ENCODE results near the gene HTR4. TPM values are rescaled to one million over a fixed set of nuclear protein-coding genes. Genes with fewer than 3 reads are reported as not detected.

The HTR4 gene
- polyA plus RNA-seq, 1 donor from 2014 or later = not detected

- Histone ChIP-seq H3K4me2 (ENCODE audit: low read length) (no peak overlapping the region), H3K27ac (ENCODE audit: low read length) (no peak overlapping the region), H3F3A (ENCODE audit: insufficient read depth, low read length, poor library complexity, severe bottlenecking) (no peaks in the 10 kb centered on the region), H4K20me1 (ENCODE audit: insufficient read depth) (no peaks in the 10 kb centered on the region), H3K27me3 (ENCODE audit: insufficient read depth, low read depth, low read length) (no peaks in the 10 kb centered on the region), H3K79me2 (replicated peaks; ENCODE audit: insufficient read depth, low read length) (no peaks in the 10 kb centered on the region), H3K9me2 (ENCODE audit: insufficient read depth, low read length) (no peaks in the 10 kb centered on the region), H2AFZ (ENCODE audit: low read depth, low read length) (no peak overlapping the region), H3K9ac (ENCODE audit: low read length) (no peak overlapping the region), H3K4me3 (ENCODE audit: low read length) (no peak overlapping the region), H3K9me3 (ENCODE audit: low read length) (no peaks in the 10 kb centered on the region), H3K36me3 (ENCODE audit: insufficient read depth, low read length) (no peaks in the 10 kb centered on the region)
- TF ChIP-seq TAF1 (IDR thresholded peaks at IDR 0.05; ENCODE audit: low read depth) (no peak), REST (IDR thresholded peaks at IDR 0.05; ENCODE audit: borderline replicate concordance) (no peak), MXI1 (conservative IDR thresholded peaks at IDR 0.05; ENCODE audit: poor library complexity, severe bottlenecking) (no peak), EZH2 (IDR thresholded peaks at IDR 0.05; ENCODE audit: borderline replicate concordance, insufficient read depth, low read length, poor library complexity, severe bottlenecking) (no peak), SMC3 (conservative IDR thresholded peaks at IDR 0.05; ENCODE audit: poor library complexity) (no peak), RAD21 (conservative IDR thresholded peaks at IDR 0.05) (no peak), EP300 (conservative IDR thresholded peaks at IDR 0.05; ENCODE audit: poor library complexity, severe bottlenecking) (no peak), CTCF (IDR thresholded peaks at IDR 0.05; ENCODE audit: poor library complexity, severe bottlenecking) (no peak), POLR2AphosphoS5 (IDR thresholded peaks at IDR 0.05) (no peak)
These were observed 13.9 kb downstream of the HTR4 start for GRCh38 chr5:148640471-148640870.

GRCh38 chr5:148639081-148639480, 15.2 kb downstream of the HTR4 start:
- Histone ChIP-seq H3F3A (ENCODE audit: insufficient read depth, low read length, poor library complexity, severe bottlenecking) (no peaks in the 10 kb centered on the region), H3K9me2 (ENCODE audit: insufficient read depth, low read length) (no peaks in the 10 kb centered on the region), H3K4me3 (ENCODE audit: low read length) (no peak overlapping the region), H4K20me1 (ENCODE audit: insufficient read depth) (no peaks in the 10 kb centered on the region), H3K36me3 (ENCODE audit: insufficient read depth, low read length) (no peaks in the 10 kb centered on the region), H3K4me2 (ENCODE audit: low read length) (no peak overlapping the region), H3K9me3 (ENCODE audit: low read length) (no peaks in the 10 kb centered on the region), H2AFZ (ENCODE audit: low read depth, low read length) (no peak overlapping the region), H3K9ac (ENCODE audit: low read length) (no peak overlapping the region), H3K27ac (ENCODE audit: low read length) (no peak overlapping the region), H3K27me3 (ENCODE audit: insufficient read depth, low read depth, low read length) (no peaks in the 10 kb centered on the region), H3K79me2 (replicated peaks; ENCODE audit: insufficient read depth, low read length) (no peaks in the 10 kb centered on the region)
- no peak for TF ChIP-seq MXI1 (conservative IDR thresholded peaks at IDR 0.05; ENCODE audit: poor library complexity, severe bottlenecking)
- TF ChIP-seq SMC3 (conservative IDR thresholded peaks at IDR 0.05; ENCODE audit: poor library complexity) = no peak

- H3K4me3 ChIP-seq (ENCODE audit: low read length) = no peak overlapping the region
- H2AFZ ChIP-seq (ENCODE audit: low read depth, low read length) = no peak overlapping the region
- no peaks in the 10 kb centered on the region for H3K36me3 ChIP-seq (ENCODE audit: insufficient read depth, low read length)
- no peaks in the 10 kb centered on the region for H4K20me1 ChIP-seq (ENCODE audit: insufficient read depth)
- TF ChIP-seq TAF1 (IDR thresholded peaks at IDR 0.05; ENCODE audit: low read depth) = no peak
- no peak for TF ChIP-seq RAD21 (conservative IDR thresholded peaks at IDR 0.05)
- no peak for TF ChIP-seq CTCF (IDR thresholded peaks at IDR 0.05; ENCODE audit: poor library complexity, severe bottlenecking)
- TF ChIP-seq SMC3 (conservative IDR thresholded peaks at IDR 0.05; ENCODE audit: poor library complexity) = no peak
- TF ChIP-seq MXI1 (conservative IDR thresholded peaks at IDR 0.05; ENCODE audit: poor library complexity, severe bottlenecking) = no peak
- TF ChIP-seq POLR2AphosphoS5 (IDR thresholded peaks at IDR 0.05) = no peak
- TF ChIP-seq EP300 (conservative IDR thresholded peaks at IDR 0.05; ENCODE audit: poor library complexity, severe bottlenecking) = no peak
- TF ChIP-seq EZH2 (IDR thresholded peaks at IDR 0.05; ENCODE audit: borderline replicate concordance, insufficient read depth, low read length, poor library complexity, severe bottlenecking) = no peak
- H3K9me3 ChIP-seq (ENCODE audit: low read length) = no peaks in the 10 kb centered on the region
- peak overlapping the region; percentile 23 for H3K27ac ChIP-seq (ENCODE audit: low read length)
- no peak overlapping the region for H3K4me2 ChIP-seq (ENCODE audit: low read length)
- no peak overlapping the region for H3K9ac ChIP-seq (ENCODE audit: low read length)
- H3K9me2 ChIP-seq (ENCODE audit: insufficient read depth, low read length) = no peaks in the 10 kb centered on the region
- no peaks in the 10 kb centered on the region for H3K79me2 ChIP-seq (replicated peaks; ENCODE audit: insufficient read depth, low read length)
- no peaks in the 10 kb centered on the region for H3K27me3 ChIP-seq (ENCODE audit: insufficient read depth, low read depth, low read length)
- no peaks in the 10 kb centered on the region for H3F3A ChIP-seq (ENCODE audit: insufficient read depth, low read length, poor library complexity, severe bottlenecking)
These were observed 18.0 kb downstream of the HTR4 start for GRCh38 chr5:148636353-148636752.

Data from neural cell (in vitro differentiated cells).